HepG2 (cell line): Measurements from ENCODE around the gene IRX3. TPM values are rescaled to one million over a fixed set of nuclear protein-coding genes. Genes with fewer than 3 reads are reported as not detected.

ENCODE experiments used
- CENPT ChIP-seq: sonication (generic); formaldehyde crosslinking; IDR thresholded peaks from 2 replicates; pipeline ENCODE4 v1.8.0; 2022; ENCODE audit warnings: low read depth, mild to moderate bottlenecking, moderate library complexity, missing genetic modification reagents
- HNF4G ChIP-seq, 2 experiments: sonication (generic) in 1 of 2; formaldehyde crosslinking in 1 of 2; IDR thresholded peaks; 2 replicates each; pipeline versions ENCODE4 v1.4.0 to v1.6.1; 2011 to 2020; ENCODE audit warnings: borderline replicate concordance in 2 of 2, low read depth in 2 of 2, mild to moderate bottlenecking in 2 of 2, low read length in 1 of 2, missing genetic modification reagents in 1 of 2, moderate library complexity in 1 of 2
- KDM2A ChIP-seq: sonication (generic); formaldehyde crosslinking; IDR thresholded peaks from 2 replicates; pipeline ENCODE4 v1.4.0; 2020; ENCODE audit warnings: low read depth, missing genetic modification reagents, borderline replicate concordance
- MNT ChIP-seq: fragments of 450-650 bp; IDR thresholded peaks from 2 replicates; pipeline ENCODE4 v1.6.1; 2016
- NCOR1 ChIP-seq: fragments of 200-600 bp; sonication (generic); IDR thresholded peaks from 2 replicates; pipeline ENCODE4 v1.7.0; 2017; ENCODE audit warnings: antibody characterized with exemption, low read length, borderline replicate concordance
- NR1H2 ChIP-seq: sonication (generic); formaldehyde crosslinking; IDR thresholded peaks from 2 replicates; pipeline ENCODE4 v1.8.1; 2022; ENCODE audit warnings: low read depth, missing genetic modification reagents, borderline replicate concordance
- STAT6 ChIP-seq: sonication (generic); formaldehyde crosslinking; IDR thresholded peaks from 2 replicates; pipeline ENCODE4 v1.4.0; 2020; ENCODE audit warnings: missing genetic modification reagents, mild to moderate bottlenecking, borderline replicate concordance
- TCF7L2 ChIP-seq: IDR thresholded peaks from 2 replicates; pipeline ENCODE4 v1.6.1; 2011; ENCODE audit warnings: mild to moderate bottlenecking, low read depth, low read length, moderate library complexity
- TFAP4 ChIP-seq: sonication (generic); IDR thresholded peaks from 2 replicates; pipeline ENCODE4 v1.6.1; 2016; ENCODE audit warnings: low read depth, borderline replicate concordance
- THYN1 ChIP-seq: sonication (generic); formaldehyde crosslinking; IDR thresholded peaks from 2 replicates; pipeline ENCODE4 v1.8.1; 2023; ENCODE audit warnings: low read depth, mild to moderate bottlenecking, moderate library complexity, missing genetic modification reagents, borderline replicate concordance
- TOPORS ChIP-seq: sonication (generic); formaldehyde crosslinking; IDR thresholded peaks from 2 replicates; pipeline ENCODE4 v1.8.0; 2023; ENCODE audit warnings: mild to moderate bottlenecking, missing genetic modification reagents
- ZNF460 ChIP-seq: sonication (generic); formaldehyde crosslinking; IDR thresholded peaks from 2 replicates; pipeline ENCODE4 v1.5.1; 2020; ENCODE audit warnings: missing genetic modification reagents, mild to moderate bottlenecking, borderline replicate concordance
- ZNF703 ChIP-seq: sonication (generic); formaldehyde crosslinking; IDR thresholded peaks from 2 replicates; pipeline ENCODE4 v1.5.1; 2020; ENCODE audit warnings: missing genetic modification reagents, mild to moderate bottlenecking, moderate library complexity, borderline replicate concordance
- ZNF841 ChIP-seq: sonication (generic); formaldehyde crosslinking; IDR thresholded peaks from 2 replicates; pipeline ENCODE4 v1.8.1; 2023; ENCODE audit warnings: missing genetic modification reagents, borderline replicate concordance
- polyA plus RNA-seq, 8 experiments: library from polyadenylated mRNA; depleted of rRNA in 3 of 8; stranded (reverse) in 7 of 8; unstranded in 1 of 8; fragments of >200 nt; fragmentation: Illumina TruSeq in 4 of 8; extraction: Trizol in 4 of 8; gene quantifications; 2 replicates each; pipeline versions ENCODE4 v1.2.1 to v1.2.3, GENCODE V29; 2011 to 2016; ENCODE audit warnings: low read depth in 4 of 8, missing spikeins in 1 of 8, mixed read lengths in 1 of 8; ENCODE audit not compliant: insufficient read depth in 1 of 8
- total RNA-seq, 5 experiments: library from RNA; depleted of rRNA; stranded (reverse); fragments of >200 nt; fragmentation: Illumina TruSeq; extraction: Trizol; gene quantifications; 2 replicates each; pipeline ENCODE4 v1.2.3, GENCODE V29; 2016; ENCODE audit warnings: low read depth in 1 of 5
- TF ChIP-seq, protein P1 (sequence below): sonication (generic); formaldehyde crosslinking; IDR thresholded peaks from 2 replicates; pipeline ENCODE4 v1.4.0; 2020; ENCODE audit warnings: missing genetic modification reagents, borderline replicate concordance
- TF ChIP-seq, protein P2 (sequence below): sonication (generic); formaldehyde crosslinking; IDR thresholded peaks from 2 replicates; pipeline ENCODE4 v1.9.0; 2021; ENCODE audit warnings: missing genetic modification reagents, borderline replicate concordance

IRX3 gene
- total and polyA plus RNA-seq, 2 of the 13 experiments (the other 11 are each of a cell fraction or from before 2014, with no cell fraction given) = 9.2 to 16.4 TPM

DNA sequence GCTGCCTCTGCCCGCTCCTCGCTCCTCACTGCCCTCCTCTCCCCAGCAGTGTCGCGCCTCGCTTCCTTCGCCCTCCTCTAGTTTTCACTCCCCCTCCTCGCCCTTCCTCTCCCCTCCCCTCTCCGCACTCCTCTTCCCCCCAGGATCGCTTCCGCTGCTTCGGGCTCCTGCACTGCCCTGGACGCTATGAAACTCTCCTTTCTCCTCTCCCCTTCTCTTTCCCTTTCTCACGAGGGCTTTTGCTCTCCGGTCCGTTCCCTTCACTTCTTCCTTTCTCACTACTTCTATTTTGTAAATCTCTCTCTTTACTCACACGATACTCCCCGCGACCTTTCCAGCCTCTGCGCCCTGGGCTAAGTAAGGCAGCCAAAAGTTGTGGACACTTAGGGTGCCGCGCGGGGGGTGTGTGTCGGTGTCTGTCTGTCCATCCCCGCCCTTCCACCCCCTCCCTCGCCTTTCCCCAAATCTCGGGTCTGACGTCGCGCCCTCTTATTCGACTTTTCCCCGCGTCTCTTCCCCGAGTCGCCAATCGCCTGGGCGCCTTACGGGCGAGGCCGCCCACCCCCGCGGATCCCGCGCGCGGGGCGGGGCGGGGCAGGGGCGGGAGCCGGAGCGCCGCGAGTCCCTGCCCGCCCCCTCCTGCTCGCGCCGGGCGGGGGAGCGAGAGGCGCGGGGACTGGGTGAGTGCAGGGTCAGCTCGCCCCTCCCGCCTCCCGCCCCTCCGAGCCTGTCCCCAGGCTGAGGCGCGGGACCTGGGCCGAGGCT, at the start of gene IRX3 (continued):
- TF ChIP-seq, protein P1, sequence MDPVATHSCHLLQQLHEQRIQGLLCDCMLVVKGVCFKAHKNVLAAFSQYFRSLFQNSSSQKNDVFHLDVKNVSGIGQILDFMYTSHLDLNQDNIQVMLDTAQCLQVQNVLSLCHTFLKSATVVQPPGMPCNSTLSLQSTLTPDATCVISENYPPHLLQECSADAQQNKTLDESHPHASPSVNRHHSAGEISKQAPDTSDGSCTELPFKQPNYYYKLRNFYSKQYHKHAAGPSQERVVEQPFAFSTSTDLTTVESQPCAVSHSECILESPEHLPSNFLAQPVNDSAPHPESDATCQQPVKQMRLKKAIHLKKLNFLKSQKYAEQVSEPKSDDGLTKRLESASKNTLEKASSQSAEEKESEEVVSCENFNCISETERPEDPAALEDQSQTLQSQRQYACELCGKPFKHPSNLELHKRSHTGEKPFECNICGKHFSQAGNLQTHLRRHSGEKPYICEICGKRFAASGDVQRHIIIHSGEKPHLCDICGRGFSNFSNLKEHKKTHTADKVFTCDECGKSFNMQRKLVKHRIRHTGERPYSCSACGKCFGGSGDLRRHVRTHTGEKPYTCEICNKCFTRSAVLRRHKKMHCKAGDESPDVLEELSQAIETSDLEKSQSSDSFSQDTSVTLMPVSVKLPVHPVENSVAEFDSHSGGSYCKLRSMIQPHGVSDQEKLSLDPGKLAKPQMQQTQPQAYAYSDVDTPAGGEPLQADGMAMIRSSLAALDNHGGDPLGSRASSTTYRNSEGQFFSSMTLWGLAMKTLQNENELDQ (CRISPR knock-in tag) = peak; percentile 62; the same call in 1 of the 2 replicates
- TF ChIP-seq NR1H2 = no peak
- TF ChIP-seq STAT6 (CRISPR knock-in tag) = no peak
- TF ChIP-seq TFAP4 = no peak
- TF ChIP-seq, protein P2, sequence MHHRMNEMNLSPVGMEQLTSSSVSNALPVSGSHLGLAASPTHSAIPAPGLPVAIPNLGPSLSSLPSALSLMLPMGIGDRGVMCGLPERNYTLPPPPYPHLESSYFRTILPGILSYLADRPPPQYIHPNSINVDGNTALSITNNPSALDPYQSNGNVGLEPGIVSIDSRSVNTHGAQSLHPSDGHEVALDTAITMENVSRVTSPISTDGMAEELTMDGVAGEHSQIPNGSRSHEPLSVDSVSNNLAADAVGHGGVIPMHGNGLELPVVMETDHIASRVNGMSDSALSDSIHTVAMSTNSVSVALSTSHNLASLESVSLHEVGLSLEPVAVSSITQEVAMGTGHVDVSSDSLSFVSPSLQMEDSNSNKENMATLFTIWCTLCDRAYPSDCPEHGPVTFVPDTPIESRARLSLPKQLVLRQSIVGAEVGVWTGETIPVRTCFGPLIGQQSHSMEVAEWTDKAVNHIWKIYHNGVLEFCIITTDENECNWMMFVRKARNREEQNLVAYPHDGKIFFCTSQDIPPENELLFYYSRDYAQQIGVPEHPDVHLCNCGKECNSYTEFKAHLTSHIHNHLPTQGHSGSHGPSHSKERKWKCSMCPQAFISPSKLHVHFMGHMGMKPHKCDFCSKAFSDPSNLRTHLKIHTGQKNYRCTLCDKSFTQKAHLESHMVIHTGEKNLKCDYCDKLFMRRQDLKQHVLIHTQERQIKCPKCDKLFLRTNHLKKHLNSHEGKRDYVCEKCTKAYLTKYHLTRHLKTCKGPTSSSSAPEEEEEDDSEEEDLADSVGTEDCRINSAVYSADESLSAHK = 0 out of 2 replicates have a peak, but pooled peaks have one; percentile 43
- TF ChIP-seq THYN1 = no peak
- TF ChIP-seq MNT = no peak
- TF ChIP-seq NCOR1 = peak; percentile 44; the same call in 1 of the 2 replicates
- no peak for TF ChIP-seq ZNF460 (CRISPR knock-in tag)
- no peak for TF ChIP-seq ZNF841 (CRISPR knock-in tag)
- TF ChIP-seq ZNF703 (CRISPR knock-in tag) = 0 out of 2 replicates have a peak, but pooled peaks have one; percentile 32
- TF ChIP-seq HNF4G (IDR thresholded peaks at IDR 0.05; ENCODE audit: borderline replicate concordance, low read depth, low read length) = no peak
- no peak for TF ChIP-seq HNF4G (CRISPR knock-in tag; IDR thresholded peaks at IDR 0.05; ENCODE audit: borderline replicate concordance, low read depth)
- TF ChIP-seq CENPT (CRISPR knock-in tag) = no peak
- TF ChIP-seq TOPORS (CRISPR knock-in tag) = no peak; the same call in 1 of the 2 replicates
- TF ChIP-seq KDM2A (CRISPR knock-in tag) = peak; percentile 59
- TF ChIP-seq TCF7L2 = no peak
